HG03139 (cell line): ENCODE results near the gene MS4A13.
"Not testable (repeated sequence)": the region's sequence is repeated elsewhere in the genome, so short reads cannot be mapped to it uniquely, and the experiment has no call there.

ENCODE experiments used
- ATAC-seq: cut with Tn5 transposase; IDR thresholded peaks from one replicate; pipeline ENCODE4 v1.9.1; 2021; ENCODE audit not compliant: unreplicated experiment

The MS4A13 gene

DNA sequence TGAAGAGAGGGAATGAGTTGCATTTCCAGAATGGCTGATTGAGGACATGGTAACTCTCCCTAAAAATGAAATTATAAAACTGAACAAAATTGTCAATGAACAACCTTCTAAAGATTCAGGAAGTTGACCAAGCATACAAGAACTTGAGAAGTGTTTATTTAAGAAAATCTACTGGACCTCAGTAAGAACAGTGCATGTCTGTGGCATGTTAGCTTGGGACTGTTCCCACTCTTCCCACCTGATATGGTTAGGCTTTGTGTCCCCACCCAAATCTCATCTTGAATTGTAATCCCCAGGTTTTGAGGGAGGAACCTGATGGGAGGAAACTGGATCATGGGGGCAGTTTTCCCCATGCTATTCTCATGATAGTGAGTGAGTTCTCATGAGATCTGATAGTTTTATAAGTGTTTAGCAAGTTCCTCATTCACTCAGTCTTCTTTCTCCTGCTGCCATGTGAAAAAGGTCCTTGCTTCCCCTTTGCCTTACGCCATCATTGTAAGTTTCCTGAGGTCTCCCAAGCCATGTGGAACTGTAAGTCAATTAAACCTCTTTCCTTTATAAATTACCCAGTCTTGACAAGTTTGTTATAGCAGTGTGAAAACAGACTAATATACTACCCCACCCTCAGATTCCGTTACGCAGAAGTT is 15.4 kb downstream of the MS4A13 start:
- no peak for ATAC-seq

DNA sequence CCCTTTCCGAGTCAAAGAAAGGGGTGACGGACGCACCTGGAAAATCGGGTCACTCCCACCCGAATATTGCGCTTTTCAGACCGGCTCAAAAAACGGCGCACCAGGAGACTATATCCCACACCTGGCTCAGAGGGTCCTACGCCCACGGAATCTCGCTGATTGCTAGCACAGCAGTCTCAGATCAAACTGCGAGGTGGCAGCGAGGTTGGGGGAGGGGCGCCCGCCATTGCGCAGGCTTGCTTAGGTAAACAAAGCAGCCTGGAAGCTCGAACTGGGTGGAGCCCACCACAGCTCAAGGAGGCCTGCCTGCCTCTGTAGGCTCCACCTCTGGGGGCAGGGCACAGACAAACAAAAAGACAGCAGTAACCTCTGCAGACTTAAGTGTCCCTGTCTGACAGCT is 17.2 kb downstream of the MS4A13 start:
- ATAC-seq = not testable (repeated sequence)

GRCh38 chr11:60538627-60539026 is 23.4 kb downstream of the MS4A13 start:
- ATAC-seq = not testable (repeated sequence)

DNA sequence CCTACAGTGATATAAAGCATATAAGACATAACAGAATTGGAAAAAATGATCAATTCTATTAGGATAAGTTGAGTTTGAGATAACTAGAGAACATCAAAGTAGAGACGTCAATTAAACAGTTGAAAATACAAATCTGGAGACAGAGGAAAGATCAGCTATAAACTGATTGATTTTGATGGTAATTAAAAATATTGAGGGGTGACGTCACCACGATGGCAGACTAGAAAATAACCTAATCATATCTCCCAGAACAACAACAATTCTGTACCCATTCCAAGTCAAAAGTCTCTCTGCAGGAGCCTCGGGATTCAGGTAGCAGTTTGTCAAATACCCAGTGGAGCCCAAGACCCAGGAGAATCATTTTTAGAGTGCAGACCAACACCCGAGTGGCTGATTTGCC is 28.9 kb downstream of the MS4A13 start:
- no peak for ATAC-seq

DNA sequence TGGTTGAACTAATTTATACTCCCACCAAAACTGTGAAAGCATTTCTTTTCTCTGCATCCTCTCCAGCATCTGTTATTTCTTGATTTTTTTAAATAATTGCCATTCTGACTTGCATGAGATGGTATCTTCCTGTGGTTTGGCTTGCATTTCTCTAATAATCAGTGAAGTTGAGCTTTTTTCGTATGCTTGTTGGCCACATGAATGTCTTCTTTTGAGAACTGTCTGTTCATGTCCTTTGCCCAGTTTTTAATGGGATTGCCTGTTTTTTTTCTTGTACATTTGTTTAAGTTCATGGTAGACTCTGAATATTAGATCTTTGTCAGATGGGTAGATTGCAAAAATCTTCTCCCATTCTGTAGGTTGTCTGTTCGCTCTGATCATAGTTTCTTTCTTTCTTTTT is 46.1 kb downstream of the MS4A13 start:
- no peak for ATAC-seq

- no peak for ATAC-seq
These were observed 48.5 kb downstream of the MS4A13 start for GRCh38 chr11:60563553-60564235.

GRCh38 chr11:60566776-60567175 is 51.6 kb downstream of the MS4A13 start:
- no peak for ATAC-seq

- no peak for ATAC-seq
These were observed 55.8 kb downstream of the MS4A13 start for GRCh38 chr11:60570970-60571369.

DNA sequence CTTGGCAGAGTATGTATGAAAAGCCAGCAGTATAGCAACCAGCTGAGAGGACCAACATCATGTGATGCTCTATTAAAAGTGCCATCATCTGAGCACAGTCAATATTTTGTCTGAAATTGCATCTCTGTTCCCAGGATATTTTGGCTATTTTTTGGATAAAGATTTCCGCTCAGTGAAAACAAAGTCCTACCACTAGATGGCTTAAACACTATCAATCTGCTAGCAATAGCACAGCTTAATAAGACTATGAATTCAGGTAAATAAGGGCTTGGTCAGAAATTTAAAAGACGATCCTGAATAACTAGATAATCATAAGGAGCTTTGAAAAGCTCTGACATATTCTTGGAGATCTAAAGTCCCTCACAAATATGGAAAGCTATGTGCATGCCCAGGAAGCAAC is 74.4 kb downstream of the MS4A13 start:
- ATAC-seq = no peak
